ENCODE results near the gene URM1.

The URM1 gene

DNA sequence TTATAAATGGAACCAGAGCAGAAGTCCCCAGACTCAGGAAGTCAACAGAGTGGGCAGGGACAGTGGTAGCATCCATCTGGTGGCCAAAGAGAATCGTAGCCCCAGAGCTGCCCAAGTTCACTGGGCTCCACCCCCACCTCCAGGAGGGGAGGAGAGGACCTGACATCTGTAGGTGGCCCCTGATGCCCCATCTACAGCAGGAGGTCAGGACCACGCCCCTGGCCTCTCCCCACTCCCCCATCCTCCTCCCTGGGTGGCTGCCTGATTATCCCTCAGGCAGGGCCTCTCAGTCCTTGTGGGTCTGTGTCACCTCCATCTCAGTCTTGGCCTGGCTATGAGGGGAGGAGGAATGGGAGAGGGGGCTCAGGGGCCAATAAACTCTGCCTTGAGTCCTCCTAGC is 10.3 kb upstream of the URM1 start:
- Histone ChIP-seq H3K36me3 (no peaks in the 10 kb centered on the region; the same call in 1 of the 2 replicates), H3K4me1 (no peaks in the 10 kb centered on the region), H3K4me3 (ENCODE audit: low read depth, low read length) (no peak overlapping the region), H3K27me3 (no peaks in the 10 kb centered on the region), H3K9me3 (no peaks in the 10 kb centered on the region)
- DNase-seq, result no peak
- TF ChIP-seq, protein P1, sequence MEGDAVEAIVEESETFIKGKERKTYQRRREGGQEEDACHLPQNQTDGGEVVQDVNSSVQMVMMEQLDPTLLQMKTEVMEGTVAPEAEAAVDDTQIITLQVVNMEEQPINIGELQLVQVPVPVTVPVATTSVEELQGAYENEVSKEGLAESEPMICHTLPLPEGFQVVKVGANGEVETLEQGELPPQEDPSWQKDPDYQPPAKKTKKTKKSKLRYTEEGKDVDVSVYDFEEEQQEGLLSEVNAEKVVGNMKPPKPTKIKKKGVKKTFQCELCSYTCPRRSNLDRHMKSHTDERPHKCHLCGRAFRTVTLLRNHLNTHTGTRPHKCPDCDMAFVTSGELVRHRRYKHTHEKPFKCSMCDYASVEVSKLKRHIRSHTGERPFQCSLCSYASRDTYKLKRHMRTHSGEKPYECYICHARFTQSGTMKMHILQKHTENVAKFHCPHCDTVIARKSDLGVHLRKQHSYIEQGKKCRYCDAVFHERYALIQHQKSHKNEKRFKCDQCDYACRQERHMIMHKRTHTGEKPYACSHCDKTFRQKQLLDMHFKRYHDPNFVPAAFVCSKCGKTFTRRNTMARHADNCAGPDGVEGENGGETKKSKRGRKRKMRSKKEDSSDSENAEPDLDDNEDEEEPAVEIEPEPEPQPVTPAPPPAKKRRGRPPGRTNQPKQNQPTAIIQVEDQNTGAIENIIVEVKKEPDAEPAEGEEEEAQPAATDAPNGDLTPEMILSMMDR (IDR thresholded peaks at IDR 0.05; ENCODE audit: low read depth, low read length), result no peak

DNA sequence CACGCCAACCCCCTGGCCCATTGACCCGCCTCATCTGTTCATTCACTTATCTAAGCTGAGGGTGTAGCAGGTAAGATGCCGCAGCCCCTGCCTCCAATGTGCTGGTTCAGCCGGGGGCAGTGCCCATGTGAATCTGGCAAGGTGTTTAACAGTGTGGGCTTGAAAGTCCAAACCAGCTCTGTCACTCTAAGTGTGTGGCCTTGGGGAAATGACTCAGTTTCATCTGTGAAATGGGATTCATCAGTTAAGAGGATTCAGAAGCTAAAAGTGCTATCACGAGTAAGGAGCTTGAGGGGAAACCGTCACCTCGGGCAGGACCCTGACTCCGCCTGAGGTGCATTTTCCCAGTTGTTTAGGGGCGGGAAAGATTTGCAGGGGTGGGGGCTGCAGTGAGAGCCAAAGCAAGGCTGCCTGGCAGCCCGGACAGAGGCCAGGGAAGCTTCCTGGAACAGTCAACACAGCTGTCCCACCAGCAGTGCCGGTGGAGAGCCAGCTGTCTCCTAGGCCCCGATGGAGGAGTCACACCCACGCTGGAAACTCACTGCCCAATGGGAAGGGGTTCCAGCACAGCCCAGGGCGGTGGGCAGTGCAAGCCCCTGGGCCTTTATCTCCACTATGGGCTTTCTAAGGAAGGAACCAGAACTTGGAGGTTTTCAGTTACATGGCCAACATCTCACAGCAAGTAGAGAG is 9.7 kb upstream of the URM1 start:
- peak overlapping the region; percentile 64 for H3K4me3 ChIP-seq (ENCODE audit: low read depth, low read length)

DNA sequence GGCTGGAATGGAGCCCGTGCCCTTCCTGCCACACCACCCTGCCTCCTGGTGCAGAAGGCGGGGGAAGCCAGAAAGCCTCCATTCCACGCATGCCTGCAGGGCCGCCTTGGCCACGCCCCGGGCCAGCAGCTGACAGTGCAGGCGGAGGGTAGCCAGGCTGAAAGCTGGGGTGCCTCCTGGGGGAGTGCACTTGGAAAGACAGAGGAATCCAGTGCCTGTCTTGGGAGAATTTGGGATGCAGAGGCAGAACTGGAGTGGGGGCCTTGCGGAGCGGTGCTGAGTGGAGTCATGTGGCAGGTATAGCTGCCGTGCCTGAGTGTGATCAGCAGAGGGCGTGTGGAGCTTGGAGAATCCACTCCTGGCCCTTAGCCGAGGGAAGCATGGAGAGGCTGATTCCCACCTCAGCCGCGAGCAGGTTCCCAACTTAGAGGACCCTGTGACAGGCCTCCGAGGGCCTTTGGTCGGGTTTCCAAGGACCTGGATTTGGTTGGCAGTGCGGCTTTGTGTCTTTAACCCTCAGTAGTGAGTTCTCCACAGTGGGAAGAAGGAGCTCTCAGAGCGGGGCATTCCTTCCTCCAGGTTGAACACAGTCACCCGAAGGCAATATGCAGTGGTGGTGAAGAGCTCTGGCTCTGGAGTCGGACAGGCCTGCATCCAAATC is 9.1 kb upstream of the URM1 start:
- H3K27me3 ChIP-seq, result no peaks in the 10 kb centered on the region
- no peaks in the 10 kb centered on the region for H3K4me1 ChIP-seq
- TF ChIP-seq, protein P1 (IDR thresholded peaks at IDR 0.05; ENCODE audit: low read depth, low read length), result peak; percentile 91
- H3K36me3 ChIP-seq, result no peaks in the 10 kb centered on the region
- DNase-seq, result peak; percentile 88
- H3K9me3 ChIP-seq, result no peaks in the 10 kb centered on the region
- peak overlapping the region; percentile 64 for H3K4me3 ChIP-seq (ENCODE audit: low read depth, low read length)

More for the DNA sequence above, 9.7 kb upstream of the URM1 start:
- no peak for DNase-seq
- H3K36me3 ChIP-seq, result no peaks in the 10 kb centered on the region
- TF ChIP-seq, protein P1 (IDR thresholded peaks at IDR 0.05; ENCODE audit: low read depth, low read length), result no peak
- no peaks in the 10 kb centered on the region for H3K4me1 ChIP-seq
- H3K9me3 ChIP-seq, result no peaks in the 10 kb centered on the region
- H3K27me3 ChIP-seq, result no peaks in the 10 kb centered on the region

DNA sequence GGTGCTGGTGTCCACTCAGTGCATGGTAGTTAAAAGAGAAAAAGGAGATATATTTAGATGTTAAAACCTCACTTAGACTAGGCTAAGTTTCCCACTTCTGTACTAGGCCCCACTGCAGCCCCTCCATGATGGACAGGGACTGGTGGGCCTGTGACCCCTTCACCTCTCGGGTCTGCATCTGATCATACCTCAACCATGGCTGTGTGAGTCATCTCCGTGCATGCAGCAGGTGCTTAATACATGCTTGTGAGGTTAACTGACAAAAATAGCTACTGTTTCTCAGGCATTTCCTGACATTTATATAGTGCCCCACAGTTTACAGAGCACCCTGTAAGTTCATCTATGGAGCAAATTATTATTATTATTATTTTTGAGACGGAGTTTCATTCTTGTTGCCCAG is 8.4 kb upstream of the URM1 start:
- no peaks in the 10 kb centered on the region for H3K9me3 ChIP-seq
- no peaks in the 10 kb centered on the region for H3K36me3 ChIP-seq
- TF ChIP-seq, protein P1 (IDR thresholded peaks at IDR 0.05; ENCODE audit: low read depth, low read length), result no peak
- no peak for DNase-seq
- H3K4me1 ChIP-seq, result no peaks in the 10 kb centered on the region
- H3K27me3 ChIP-seq, result no peaks in the 10 kb centered on the region
- H3K4me3 ChIP-seq (ENCODE audit: low read depth, low read length), result no peak overlapping the region

DNA sequence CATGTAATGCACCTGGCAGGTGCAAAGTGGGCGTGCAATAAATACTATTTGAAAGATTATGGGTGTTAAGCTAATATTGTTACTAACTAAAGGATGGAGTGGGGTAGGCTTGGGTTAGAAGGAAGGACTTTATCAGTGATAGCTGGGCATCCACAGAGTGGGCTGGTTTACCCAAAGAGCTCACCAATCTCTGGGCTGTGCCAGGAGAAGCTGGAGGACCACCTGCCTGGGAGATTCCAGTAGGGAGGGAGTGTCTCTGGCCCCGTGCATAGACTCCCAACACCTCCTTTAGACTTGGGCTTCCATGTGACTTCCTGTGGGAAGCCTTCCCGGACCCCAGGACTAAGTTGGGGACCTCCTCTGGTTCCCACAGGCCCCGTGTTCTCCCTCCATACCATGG is 5.6 kb upstream of the URM1 start:
- Histone ChIP-seq H3K9me3 (no peaks in the 10 kb centered on the region), H3K4me3 (ENCODE audit: low read depth, low read length) (no peak overlapping the region), H3K27me3 (no peaks in the 10 kb centered on the region), H3K36me3 (no peaks in the 10 kb centered on the region), H3K4me1 (no peaks in the 10 kb centered on the region)
- DNase-seq, result no peak
- TF ChIP-seq, protein P1 (IDR thresholded peaks at IDR 0.05; ENCODE audit: low read depth, low read length), result no peak
